PC-3 (cell line): ENCODE results near the gene ERFE.

ENCODE experiments used
- EZH2 ChIP-seq: fragments of 300-600 bp; sonication (generic); IDR thresholded peaks from one replicate; pipeline ENCODE4 v1.6.1; 2017; ENCODE audit warnings: antibody characterized with exemption, mild to moderate bottlenecking, low read length; ENCODE audit not compliant: unreplicated experiment
- EZH2phosphoT487 ChIP-seq: fragments of 300-600 bp; sonication (generic); IDR thresholded peaks from 2 replicates; pipeline ENCODE4 v1.6.1; 2018; ENCODE audit warnings: mild to moderate bottlenecking, antibody characterized with exemption, low read length, borderline replicate concordance
- TF ChIP-seq, protein P1 (sequence below): fragments of 300-600 bp; sonication (generic); conservative IDR thresholded peaks from 2 replicates; pipeline ENCODE4 v1.5.1; 2017; ENCODE audit warnings: antibody characterized with exemption, low read depth, mild to moderate bottlenecking, low read length

DNA sequence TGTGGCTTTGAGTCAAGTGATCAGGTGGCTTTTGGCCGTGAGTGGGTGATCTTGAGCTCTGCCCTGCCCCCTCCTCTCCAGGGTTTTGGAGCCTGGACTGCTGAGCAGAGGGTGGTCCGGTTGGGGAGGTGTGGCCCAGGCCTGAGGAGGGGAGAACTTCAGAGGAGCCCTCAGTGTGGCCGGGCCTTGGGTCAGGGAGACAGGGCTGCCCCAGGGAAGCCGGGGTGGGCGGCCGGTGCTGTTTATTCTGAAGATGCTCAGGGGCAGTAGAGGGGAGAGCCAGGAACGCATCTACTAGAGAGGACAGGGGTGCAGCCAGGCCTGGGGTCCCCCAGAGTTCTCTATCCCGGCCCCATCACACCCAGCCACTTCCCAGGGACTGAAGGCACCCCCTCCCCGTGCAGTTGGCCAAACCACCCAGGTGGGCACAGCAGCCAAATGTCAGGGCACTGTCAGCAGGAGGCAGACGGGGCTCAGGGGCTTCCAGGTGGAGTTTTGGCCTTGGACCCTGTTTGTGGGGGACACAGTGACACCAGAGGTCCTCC, 963 bp downstream of the ERFE start:
- no peak for TF ChIP-seq EZH2phosphoT487
- TF ChIP-seq, protein P1, sequence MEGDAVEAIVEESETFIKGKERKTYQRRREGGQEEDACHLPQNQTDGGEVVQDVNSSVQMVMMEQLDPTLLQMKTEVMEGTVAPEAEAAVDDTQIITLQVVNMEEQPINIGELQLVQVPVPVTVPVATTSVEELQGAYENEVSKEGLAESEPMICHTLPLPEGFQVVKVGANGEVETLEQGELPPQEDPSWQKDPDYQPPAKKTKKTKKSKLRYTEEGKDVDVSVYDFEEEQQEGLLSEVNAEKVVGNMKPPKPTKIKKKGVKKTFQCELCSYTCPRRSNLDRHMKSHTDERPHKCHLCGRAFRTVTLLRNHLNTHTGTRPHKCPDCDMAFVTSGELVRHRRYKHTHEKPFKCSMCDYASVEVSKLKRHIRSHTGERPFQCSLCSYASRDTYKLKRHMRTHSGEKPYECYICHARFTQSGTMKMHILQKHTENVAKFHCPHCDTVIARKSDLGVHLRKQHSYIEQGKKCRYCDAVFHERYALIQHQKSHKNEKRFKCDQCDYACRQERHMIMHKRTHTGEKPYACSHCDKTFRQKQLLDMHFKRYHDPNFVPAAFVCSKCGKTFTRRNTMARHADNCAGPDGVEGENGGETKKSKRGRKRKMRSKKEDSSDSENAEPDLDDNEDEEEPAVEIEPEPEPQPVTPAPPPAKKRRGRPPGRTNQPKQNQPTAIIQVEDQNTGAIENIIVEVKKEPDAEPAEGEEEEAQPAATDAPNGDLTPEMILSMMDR: no peak
- TF ChIP-seq EZH2: no peak
